ENCODE measurements around the gene NMNAT2. TPM values are rescaled to one million over a fixed set of nuclear protein-coding genes. Genes with fewer than 3 reads are reported as not detected.
A peak's percentile ranks its signal among the peaks of the same experiment; 100 is the strongest.

The NMNAT2 gene
- total and polyA plus RNA-seq, 2 donors (not counting 3 experiments of a cell fraction or from before 2014, with no cell fraction given), result 0.28 to 0.38 TPM

- Histone ChIP-seq H3K27me3 (ENCODE audit: control insufficient read depth in 2 of 2, insufficient read depth in 2 of 2, low read length in 2 of 2) (no peaks in the 10 kb centered on the region), H3K27ac (ENCODE audit: insufficient read depth, low read depth, low read length) (no peak overlapping the region), H3K9ac (replicated peaks; ENCODE audit: extremely low read depth, insufficient read depth, low read length) (no peak overlapping the region), H3K9me1 (replicated peaks; ENCODE audit: control insufficient read depth, extremely low read depth, insufficient read depth, low read length) (no peaks in the 10 kb centered on the region), H3K79me2 (ENCODE audit: control insufficient read depth, insufficient read depth, low read length) (no peaks in the 10 kb centered on the region), H3K4me3 (replicated peaks in 1 of 3; ENCODE audit: insufficient read depth in 1 of 3, low read depth in 1 of 3, low read length in 3 of 3) (no peak overlapping the region), H3K4me1 (ENCODE audit: control insufficient read depth, extremely low read depth, insufficient read depth, low read length) (peaks cover 29% of the 10 kb centered on the region), H3K36me3 (ENCODE audit: control insufficient read depth in 2 of 2, extremely low read depth in 1 of 2, insufficient read depth in 2 of 2, low read length in 2 of 2) (no peaks in the 10 kb centered on the region), H3K9me3 (replicated peaks; ENCODE audit: control insufficient read depth, insufficient read depth, low read length) (no peaks in the 10 kb centered on the region), H2AFZ (ENCODE audit: low read depth, low read length) (no peak overlapping the region), H3K4me2 (ENCODE audit: insufficient read depth, low read length) (no peak overlapping the region), H4K20me1 (replicated peaks; ENCODE audit: control insufficient read depth, extremely low read depth, insufficient read depth, low read length) (no peaks in the 10 kb centered on the region)
- CTCF ChIA-PET, result interaction anchor here (0.9 to 1.5 kb wide), 2 partner anchors 50 to 269 kb away, joined by 3 read pairs; no protein-coding TSS in a partner anchor
- no TSS peak for BruUV-seq (replicated peaks)
- DNase-seq (ENCODE audit: low read depth, low spot score) (no peak), FAIRE-seq (no peak)
- intact Hi-C loops (cut with micrococcal nuclease) (no loop called here), dilution Hi-C loops (cut with MboI; ENCODE audit: extremely low pct_ligation_motif_present, low sequenced_read_pairs) (no loop called here)
- no peak for TF ChIP-seq EZH2 (IDR thresholded peaks at IDR 0.05; ENCODE audit: borderline replicate concordance, low read depth, low read length, severe bottlenecking)
- POLR2A ChIA-PET, result no interaction called here
Measured at GRCh38 chr1:183231545-183231944, 186.6 kb downstream of the NMNAT2 start.

GRCh38 chr1:183230413-183230812 is 187.8 kb downstream of the NMNAT2 start:
- H3K27me3 ChIP-seq (ENCODE audit: control insufficient read depth in 2 of 2, insufficient read depth in 2 of 2, low read length in 2 of 2), result no peaks in the 10 kb centered on the region
- no TSS peak for BruUV-seq (replicated peaks)
- no peak for TF ChIP-seq POLR2A (IDR thresholded peaks at IDR 0.05; ENCODE audit: low read depth, low read length)
- peak; percentile 57 for TF ChIP-seq FOS (IDR thresholded peaks at IDR 0.05; ENCODE audit: borderline replicate concordance, insufficient read depth, low read length)
- no peak for TF ChIP-seq GATA2 (IDR thresholded peaks at IDR 0.05; ENCODE audit: insufficient read depth, insufficient read length, low read depth, low read length)
- TF ChIP-seq POLR2AphosphoS5 (IDR thresholded peaks at IDR 0.05; ENCODE audit: insufficient read depth, low read depth, low read length), result peak; percentile 30
- no peak for TF ChIP-seq CTCF (IDR thresholded peaks at IDR 0.05; ENCODE audit: extremely low read depth in 1 of 2, insufficient read depth in 1 of 2, low read depth in 1 of 2, low read length in 2 of 2)
- no peak for TF ChIP-seq JUN (IDR thresholded peaks at IDR 0.05; ENCODE audit: borderline replicate concordance, insufficient read depth, insufficient read length, low read depth)
- TF ChIP-seq MAX (IDR thresholded peaks at IDR 0.05; ENCODE audit: insufficient read depth, insufficient read length), result no peak
- POLR2A ChIA-PET, result no interaction called here
- H3K9ac ChIP-seq (replicated peaks; ENCODE audit: extremely low read depth, insufficient read depth, low read length), result no peak overlapping the region
- H4K20me1 ChIP-seq (replicated peaks; ENCODE audit: control insufficient read depth, extremely low read depth, insufficient read depth, low read length), result no peaks in the 10 kb centered on the region
- FAIRE-seq (peak; percentile 88), DNase-seq (ENCODE audit: low read depth, low spot score) (peak; percentile 75)
- H3K36me3 ChIP-seq (ENCODE audit: control insufficient read depth in 2 of 2, extremely low read depth in 1 of 2, insufficient read depth in 2 of 2, low read length in 2 of 2), result no peaks in the 10 kb centered on the region
- no peaks in the 10 kb centered on the region for H3K9me3 ChIP-seq (replicated peaks; ENCODE audit: control insufficient read depth, insufficient read depth, low read length)
- no peak overlapping the region for H2AFZ ChIP-seq (ENCODE audit: low read depth, low read length)
- dilution Hi-C loops (cut with MboI; ENCODE audit: extremely low pct_ligation_motif_present, low sequenced_read_pairs), result no loop called here
- no peak overlapping the region for H3K4me2 ChIP-seq (ENCODE audit: insufficient read depth, low read length)
- no peaks in the 10 kb centered on the region for H3K9me1 ChIP-seq (replicated peaks; ENCODE audit: control insufficient read depth, extremely low read depth, insufficient read depth, low read length)
- intact Hi-C loops (cut with micrococcal nuclease), result no loop called here
- CTCF ChIA-PET, result interaction anchor here (1.1 to 3.5 kb wide), 4 partner anchors 44 to 268 kb away, joined by 3 to 47 read pairs (median 3); partner anchors contain the start of gene LAMC2
- H3K4me3 ChIP-seq (replicated peaks in 1 of 3; ENCODE audit: insufficient read depth in 1 of 3, low read depth in 1 of 3, low read length in 3 of 3), result no peak overlapping the region
- no peaks in the 10 kb centered on the region for H3K79me2 ChIP-seq (ENCODE audit: control insufficient read depth, insufficient read depth, low read length)
- no peak overlapping the region for H3K27ac ChIP-seq (ENCODE audit: insufficient read depth, low read depth, low read length)
- H3K4me1 ChIP-seq (ENCODE audit: control insufficient read depth, extremely low read depth, insufficient read depth, low read length), result peaks cover 28% of the 10 kb centered on the region
